Measurements from ENCODE around the gene SLAMF7.
"Not testable (repeated sequence)": the region's sequence is repeated elsewhere in the genome, so short reads cannot be mapped to it uniquely, and the experiment has no call there.

SLAMF7 gene

GRCh38 chr1:160721473-160721872 is 17.6 kb upstream of the SLAMF7 start:
- DNase-seq, result no peak

GRCh38 chr1:160722726-160723125 is 16.3 kb upstream of the SLAMF7 start:
- DNase-seq, result no peak

GRCh38 chr1:160723332-160723731 is 15.7 kb upstream of the SLAMF7 start:
- DNase-seq, result no peak

GRCh38 chr1:160724465-160725242 is 14.4 kb upstream of the SLAMF7 start:
- DNase-seq, result no peak

DNA sequence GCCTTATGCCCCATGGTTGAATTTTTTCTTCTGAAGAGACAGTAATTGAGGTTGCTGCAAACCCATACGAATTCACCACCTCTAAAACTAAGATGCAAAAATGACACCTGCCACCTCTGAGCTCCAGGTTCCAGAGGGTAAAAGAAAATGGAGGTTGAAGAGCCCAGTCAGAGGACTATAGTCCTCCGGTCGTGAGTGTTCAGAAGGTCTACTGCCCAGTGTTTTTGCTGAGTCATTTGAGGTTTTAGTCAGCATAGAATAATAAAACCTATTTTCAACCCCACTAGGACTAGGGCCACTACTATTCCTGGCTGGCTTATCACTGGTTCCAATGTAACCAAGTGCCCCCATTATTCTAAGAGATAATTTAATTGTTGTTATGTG is 12.9 kb upstream of the SLAMF7 start:
- DNase-seq, result no peak

DNA sequence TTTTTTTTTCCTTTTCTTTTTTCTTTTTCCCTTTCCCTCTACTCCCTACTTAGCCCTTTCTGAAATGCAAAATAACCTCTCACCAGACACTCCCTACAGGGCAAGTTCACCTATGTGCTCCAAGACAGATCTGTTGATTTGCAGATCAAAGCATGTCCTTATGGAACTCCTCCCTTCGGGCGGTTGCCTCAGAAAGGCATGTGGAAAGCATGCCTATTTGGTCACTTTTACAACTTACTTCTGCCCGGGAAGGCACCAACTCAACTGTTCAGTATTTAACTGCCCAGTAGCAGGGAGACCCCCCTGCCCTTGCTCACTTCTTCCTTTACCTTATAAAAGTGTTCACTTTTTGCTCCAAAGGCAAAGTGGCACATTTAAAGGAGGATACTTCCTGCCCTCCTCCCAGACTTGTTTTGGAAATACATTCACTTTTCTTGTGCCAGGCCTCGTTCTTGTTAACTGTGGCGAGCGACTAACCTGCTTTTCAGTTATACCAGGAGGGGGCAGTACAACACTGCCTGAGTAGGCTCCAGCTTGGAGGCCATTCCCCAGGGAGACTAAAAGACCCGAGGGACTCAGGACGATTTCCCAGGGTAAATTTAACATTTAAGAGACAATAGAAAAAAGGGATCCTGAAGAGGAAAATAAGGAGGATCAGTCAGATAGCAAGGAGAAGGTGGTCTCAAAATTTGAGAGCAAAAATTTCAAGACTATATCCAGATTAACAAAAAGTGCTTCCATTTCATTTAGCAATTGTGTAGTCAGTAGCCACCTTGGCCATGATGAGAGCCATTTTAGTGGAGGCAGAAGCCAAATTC is 12.3 kb upstream of the SLAMF7 start:
- no peak for DNase-seq

GRCh38 chr1:160727316-160727640 is 11.8 kb upstream of the SLAMF7 start:
- DNase-seq, result no peak

GRCh38 chr1:160731564-160731963 is 7.5 kb upstream of the SLAMF7 start:
- DNase-seq, result not testable (repeated sequence)

GRCh38 chr1:160731990-160732389 is 7.1 kb upstream of the SLAMF7 start:
- no peak for DNase-seq

- DNase-seq, result no peak
Observed at GRCh38 chr1:160733898-160734297, 5.1 kb upstream of the SLAMF7 start.

DNA sequence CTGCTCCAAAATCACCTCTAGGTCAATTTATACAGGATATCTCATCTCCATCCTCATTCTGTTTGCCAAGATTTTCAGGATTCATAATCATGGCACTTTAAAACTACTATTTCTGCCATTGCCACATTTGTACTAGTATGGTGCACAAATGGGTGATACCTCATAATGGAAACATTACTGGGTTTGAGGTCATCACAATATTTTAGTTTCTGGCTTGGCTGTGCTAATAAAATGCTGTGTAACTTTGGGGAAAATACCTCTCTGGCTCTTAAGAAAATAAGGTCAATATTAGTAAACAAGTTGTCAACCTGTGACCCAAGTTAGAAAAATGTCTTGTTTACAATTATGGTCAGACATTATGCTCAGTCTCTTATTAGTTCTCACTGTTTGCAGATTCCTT is 4.7 kb upstream of the SLAMF7 start:
- no peak for DNase-seq

DNA sequence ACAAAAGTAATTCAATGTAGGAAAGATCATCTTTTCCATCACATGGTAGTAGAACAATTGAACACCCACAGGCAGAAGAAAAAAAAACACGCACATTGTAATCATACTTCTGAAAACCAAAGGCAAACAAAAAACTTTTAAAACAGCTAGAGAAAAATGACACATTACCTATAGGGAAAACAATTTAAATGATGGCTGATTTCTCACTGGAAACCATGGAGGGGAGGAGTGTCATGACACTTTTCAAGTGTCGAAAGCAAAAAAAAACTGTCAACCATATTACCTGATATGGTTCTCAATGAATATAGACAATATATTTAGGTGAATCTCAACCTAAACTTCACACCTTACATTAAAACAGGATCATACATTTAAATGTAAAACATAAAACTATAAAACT is 776 bp upstream of the SLAMF7 start:
- no peak for DNase-seq

GRCh38 chr1:160740133-160740688 is 1.2 kb downstream of the SLAMF7 start:
- DNase-seq, result no peak

GRCh38 chr1:160741092-160741501 is 2.0 kb downstream of the SLAMF7 start:
- no peak for DNase-seq

DNA sequence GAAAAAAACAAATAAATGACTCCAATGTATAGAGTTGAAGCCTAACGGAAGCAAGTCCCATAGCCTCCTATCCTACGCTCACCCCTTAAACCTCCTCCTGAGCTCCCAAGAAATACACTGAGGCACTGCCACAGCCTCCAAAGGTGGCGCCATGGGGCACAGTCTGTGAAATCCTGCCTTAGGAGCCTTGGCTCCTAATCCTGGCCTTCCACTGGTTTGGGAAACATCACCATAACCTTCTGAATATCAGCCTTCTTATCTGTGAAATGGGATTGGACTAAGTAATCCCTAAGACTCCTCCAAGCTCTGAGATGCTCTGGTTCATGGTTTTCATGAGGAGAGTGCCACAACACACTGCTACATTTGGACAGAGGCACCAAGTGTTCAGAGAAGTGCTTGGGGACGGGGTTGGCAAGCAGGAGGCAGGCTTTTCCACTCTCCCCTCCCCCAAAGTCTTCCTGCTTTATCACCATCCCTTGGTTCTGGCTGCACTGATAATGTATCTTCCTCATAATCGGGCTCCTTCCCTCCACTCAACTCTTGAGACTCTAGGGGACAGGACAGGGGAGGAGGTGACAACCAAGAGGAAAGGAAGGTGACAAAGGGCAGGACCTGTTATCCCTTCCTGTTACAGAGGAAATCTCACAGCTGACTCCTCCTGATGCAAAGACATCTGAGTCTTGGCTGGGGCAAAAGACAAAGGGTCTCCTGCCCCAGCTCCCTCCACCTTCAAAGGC is 2.7 kb downstream of the SLAMF7 start:
- DNase-seq, result no peak

DNA sequence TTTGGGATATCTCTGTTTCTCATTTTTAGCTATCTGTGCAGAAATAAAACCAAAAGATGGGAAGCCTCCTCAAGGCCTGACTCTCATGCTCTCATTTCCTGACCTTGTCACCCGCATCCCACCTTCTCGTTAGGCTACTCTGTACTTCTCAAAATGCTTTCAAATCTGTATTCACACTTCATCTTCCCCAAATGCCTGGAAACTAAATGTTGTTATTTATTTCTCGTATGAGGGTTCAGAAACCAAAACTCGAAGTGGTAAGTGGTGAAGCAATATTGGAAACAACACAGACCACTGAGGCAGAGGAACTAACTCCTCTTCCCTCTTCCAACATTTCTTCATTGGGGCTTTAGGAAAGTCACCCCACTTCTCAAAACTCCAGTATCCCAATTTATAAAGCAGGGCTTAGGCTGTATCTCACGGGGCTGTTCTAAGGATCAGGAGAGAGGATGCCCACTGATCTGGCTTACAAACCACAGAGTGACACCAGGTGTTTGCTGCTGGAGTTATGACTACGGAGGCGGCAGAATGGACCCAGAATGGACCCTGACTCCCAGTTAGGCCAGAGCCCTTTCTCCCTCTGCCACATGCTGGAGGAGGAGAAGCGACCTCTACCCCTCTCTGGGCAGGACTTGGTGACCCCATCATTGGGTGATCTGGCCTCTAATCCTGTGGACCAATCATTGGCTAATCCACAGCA is 3.5 kb downstream of the SLAMF7 start:
- DNase-seq, result no peak

DNA sequence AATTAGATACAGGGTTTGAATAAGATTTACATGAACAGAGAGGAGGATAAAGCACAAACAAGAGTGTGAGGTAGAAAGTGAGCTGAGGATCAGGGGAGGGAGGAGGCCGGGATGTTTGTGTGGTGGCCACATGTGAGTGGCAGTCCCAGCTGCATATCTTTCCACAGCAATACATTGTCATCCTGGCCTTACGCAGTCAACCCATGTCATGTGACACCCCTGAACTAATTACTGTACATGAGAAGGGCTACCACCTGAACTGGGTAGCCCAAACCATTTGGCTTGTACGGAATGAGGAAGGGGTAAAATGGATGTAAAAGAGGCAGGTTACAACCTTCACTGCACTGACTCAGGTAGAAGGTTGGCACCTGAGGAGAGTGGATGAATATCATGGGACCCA is 4.2 kb downstream of the SLAMF7 start:
- no peak for DNase-seq

DNA sequence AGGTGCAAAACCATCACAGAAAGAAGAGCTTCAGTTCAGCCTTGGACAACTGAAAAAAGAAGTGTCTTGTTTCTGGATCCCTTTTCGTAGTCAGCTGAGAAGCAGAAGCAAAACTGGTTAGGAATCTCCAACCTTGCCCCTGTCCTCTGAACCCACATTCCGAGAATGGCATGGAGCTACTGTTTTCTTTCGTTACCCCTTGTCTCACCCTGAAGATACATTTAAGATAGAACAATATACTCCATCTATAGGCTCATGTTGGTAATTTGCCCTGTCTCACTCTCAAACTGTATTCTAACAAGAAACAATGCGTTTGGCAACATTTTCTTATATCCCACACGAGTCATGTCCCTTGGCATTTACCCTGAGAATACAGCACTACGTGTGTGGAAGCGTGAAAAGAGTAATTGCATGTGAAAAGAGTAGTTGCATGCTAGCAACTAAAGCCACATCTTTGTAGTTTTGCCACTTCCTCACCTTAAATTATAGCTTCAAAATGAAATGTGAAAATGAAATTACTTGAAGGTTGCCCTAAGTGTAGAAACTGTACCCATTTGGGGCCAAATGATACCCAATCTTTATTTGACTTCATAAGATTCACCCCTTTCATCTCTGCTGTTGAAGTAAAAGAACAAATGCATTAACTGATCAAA is 5.3 kb downstream of the SLAMF7 start:
- no peak for DNase-seq

DNA sequence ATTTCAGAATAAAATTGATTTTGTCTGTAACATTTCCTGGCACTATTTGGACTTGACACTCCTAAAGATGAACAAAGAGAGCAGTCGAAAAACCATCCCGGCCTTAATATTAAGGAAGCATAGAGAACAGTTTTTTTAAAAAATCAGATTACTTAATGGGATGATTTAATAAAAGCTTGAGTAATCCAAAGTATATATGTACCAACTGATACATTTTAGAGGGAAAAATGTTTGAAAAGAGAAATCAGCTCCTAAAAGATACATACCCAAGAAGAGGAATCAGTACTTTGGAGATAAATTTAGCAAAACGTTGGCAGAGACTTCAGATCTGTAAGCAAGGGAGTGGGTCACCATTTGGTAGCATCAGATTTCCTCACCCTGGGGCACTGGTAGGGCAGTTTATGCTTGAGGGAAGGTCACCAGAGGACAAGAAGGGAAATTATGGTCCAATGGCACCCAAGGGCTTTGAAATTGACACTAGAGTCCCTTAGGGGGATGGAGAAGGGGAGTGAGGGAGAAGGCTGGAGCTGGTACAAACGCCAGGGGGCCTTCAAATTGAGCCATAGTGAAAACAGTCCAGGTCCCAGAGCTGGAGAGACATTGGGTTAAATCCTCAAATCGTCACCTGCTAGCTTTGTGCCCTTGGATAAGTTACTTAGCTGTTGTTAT is 5.9 kb downstream of the SLAMF7 start:
- DNase-seq, result no peak

DNA sequence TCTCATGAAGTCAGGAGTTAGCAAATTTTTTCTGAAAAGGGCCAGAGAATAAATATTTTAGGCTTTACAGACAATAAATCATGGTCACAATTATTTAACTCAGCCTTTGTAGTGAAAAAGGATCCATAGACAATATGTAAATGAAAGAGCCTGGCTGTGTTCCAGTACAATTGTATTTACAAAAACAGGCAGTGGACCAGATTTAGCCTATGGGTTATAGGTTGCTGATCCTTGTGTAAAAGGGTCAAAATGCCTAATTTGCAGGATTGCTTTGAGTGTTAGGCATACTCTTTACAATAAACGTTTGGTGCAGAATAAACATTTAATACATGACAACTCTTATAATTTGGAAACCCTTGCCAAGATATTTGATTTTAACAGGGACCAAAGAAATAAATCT is 6.5 kb downstream of the SLAMF7 start:
- no peak for DNase-seq

- no peak for DNase-seq
Observed at GRCh38 chr1:160746836-160747500, 7.9 kb downstream of the SLAMF7 start.
